GM12872 (cell line): ENCODE measurements around the gene PRRX2.

ENCODE experiments used
- TF ChIP-seq, protein P1 (sequence below): IDR thresholded peaks from 3 replicates; pipeline ENCODE4 v1.5.1; 2011; ENCODE audit warnings: low read depth, mild to moderate bottlenecking, low read length, moderate library complexity; ENCODE audit not compliant: insufficient read depth

PRRX2 gene

DNA sequence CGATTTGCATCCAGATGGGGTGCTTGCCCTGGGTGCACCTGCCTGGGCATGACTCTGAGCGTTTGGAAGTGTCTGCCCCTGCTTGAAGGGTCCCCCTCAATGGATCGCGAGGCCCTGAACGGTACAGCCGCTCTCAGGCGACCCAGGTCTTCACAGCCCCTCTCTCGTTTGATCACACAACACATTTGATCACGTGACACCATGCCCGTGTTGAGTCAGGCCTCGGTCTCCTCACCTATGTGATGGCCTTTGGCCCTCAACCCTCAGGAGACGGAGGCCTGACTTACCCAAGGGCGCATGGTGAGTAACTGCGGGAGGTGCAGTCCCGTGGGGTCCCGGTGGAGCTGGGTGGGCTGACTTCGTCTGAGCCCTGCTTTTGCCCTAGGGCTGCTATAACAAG lies 20.5 kb upstream of the PRRX2 start:
- TF ChIP-seq, protein P1, sequence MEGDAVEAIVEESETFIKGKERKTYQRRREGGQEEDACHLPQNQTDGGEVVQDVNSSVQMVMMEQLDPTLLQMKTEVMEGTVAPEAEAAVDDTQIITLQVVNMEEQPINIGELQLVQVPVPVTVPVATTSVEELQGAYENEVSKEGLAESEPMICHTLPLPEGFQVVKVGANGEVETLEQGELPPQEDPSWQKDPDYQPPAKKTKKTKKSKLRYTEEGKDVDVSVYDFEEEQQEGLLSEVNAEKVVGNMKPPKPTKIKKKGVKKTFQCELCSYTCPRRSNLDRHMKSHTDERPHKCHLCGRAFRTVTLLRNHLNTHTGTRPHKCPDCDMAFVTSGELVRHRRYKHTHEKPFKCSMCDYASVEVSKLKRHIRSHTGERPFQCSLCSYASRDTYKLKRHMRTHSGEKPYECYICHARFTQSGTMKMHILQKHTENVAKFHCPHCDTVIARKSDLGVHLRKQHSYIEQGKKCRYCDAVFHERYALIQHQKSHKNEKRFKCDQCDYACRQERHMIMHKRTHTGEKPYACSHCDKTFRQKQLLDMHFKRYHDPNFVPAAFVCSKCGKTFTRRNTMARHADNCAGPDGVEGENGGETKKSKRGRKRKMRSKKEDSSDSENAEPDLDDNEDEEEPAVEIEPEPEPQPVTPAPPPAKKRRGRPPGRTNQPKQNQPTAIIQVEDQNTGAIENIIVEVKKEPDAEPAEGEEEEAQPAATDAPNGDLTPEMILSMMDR = no peak

DNA sequence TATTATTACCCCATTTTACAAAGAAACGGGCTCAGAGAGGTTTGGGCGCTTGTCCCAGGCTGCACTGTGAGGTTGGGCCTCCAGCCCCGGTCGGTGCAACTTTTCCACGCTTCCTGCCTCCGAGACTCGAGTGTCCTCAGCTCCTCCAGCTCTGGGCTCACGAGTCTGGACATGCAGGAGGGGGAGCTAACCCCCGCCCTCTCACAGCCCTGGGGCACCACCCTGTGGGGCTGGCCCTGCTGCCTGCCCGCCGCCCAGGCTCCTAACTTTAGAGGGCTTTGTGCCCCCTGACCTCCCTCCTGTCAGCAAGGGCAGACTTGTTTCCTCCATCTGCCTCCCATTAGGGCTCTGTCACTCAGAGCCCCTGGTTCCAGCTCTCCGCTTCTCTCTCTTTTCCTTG lies 19.2 kb upstream of the PRRX2 start:
- TF ChIP-seq, protein P1 = no peak

DNA sequence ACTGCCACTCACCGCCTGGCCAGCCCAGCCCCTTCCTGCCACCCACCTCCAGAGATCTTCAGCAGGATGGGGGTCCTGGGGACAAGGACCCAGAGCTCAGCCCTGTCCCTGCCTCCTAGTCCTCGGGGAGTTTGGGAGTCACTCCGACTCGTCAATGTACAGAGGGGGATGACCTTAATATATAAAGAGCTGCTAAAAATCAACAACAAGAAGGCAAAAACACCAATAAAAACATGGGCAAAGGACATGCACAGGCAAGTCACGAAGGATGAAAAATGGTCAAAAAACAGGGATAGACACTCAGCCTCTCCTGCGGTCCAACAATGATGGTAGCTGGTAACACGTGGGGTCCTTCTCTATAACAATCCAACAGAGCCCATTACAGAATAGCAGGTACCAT lies 18.8 kb upstream of the PRRX2 start:
- TF ChIP-seq, protein P1 = no peak

DNA sequence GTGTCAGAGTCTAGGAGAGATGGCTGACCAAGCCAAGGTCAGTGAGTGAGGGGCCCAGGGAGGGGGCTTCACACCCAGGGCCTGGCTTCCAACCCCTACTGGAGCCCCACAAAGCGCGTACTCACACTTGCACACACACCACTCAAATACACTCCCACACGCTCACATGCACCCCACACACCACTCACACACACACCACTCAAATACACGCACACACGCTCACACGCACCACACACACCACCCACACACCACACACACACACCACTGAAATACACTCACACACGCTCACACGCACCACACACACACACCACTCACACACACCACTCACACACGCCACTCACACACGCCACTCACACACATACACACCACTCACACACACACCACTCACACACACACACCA lies 17.8 kb upstream of the PRRX2 start:
- TF ChIP-seq, protein P1 = no peak

DNA sequence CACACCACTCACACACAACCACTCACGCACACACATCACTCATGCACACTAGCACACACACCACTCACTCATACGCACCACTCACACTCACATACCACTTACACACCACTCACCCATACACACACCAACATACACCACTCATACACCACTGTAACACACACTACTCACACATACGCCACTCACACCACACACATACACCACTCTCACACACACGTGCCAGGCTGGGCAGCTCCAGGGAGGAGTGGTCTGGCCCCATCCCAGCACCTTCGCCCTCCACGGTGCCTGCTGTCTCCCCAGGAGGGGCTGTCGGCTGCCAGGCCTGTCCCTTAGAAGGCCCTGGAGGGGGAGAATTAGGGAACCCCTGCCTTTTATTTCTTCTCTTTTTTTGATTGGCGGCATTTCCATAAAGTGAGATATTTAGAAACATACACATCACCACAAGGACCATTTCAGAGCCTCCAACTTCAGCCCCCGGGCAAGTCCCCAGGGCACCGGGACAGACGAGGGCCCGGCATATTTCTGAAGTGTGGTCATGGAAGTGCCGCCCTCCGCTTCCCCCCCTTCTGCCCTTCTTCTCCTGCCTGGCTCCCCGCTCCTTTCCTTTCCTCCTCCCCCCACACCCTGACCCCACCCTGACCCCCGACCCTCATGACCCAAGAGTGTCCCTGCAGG lies 17.2 kb upstream of the PRRX2 start:
- TF ChIP-seq, protein P1 = no peak

DNA sequence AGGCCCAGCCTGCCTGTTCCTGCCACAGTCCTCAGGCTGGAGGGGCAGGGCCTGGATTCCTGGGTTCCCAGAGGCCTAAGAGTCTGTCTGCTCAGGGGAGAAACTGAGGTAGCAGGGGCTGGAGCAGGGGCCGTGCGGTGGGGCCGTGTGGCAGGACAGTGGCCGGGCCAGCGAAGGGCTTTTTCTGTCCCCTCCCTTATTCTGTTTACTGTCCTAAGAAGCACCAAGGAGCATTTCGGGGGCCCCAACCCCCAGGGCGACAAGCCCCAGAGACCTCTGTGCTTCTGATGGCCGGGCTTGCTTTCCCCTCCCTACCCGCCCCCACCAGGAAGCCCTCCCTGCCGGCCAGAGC lies 16.7 kb upstream of the PRRX2 start:
- TF ChIP-seq, protein P1 = no peak

DNA sequence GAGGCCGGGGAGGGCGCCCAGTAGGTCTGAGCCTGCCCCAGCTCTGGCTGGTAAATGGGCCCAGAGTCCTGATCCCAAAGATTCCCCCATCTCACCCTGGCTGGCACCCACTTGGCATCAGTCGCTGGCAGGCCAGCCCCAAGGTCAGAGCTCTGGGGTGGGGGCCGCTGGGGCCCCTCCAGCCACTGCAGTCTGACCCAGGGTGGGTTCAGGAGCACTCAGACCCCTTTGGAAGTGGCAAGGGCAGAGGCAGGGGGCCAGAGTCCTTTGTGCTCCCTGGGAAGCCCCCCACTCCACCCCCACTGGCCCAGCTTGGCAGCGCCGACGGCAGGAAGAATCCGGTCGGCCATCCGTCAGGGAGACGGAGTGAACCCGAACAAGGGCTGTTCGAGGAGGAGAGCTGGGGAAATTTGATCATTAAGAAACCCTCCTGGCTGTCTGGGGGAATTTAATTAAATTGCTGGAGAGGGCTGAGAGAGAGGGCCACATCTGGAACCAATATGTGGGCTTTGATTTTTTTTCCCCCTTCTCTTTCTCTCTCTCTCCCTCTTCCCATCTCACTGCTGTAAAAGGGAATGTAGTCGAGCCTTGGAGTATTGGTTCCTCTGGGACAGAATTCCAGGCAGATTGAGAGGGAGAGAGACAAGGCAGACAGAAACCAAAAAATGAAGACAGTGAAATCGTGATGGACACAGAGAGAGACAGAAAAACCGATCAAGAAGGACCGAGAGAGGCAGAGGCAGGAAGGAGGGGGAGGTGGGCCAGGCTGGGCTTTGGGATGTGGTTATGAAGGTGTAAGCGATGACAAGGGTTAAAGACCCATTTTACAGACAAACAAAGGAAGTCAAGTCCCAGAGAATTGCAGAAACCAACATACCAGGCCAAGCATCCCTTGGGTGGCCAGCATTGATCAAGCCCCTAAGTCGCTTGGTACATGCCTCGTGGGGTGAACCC lies 15.4 kb upstream of the PRRX2 start:
- TF ChIP-seq, protein P1 = no peak
